ENCODE results near the gene B3GNT7.
"Not testable (repeated sequence)": the region's sequence is repeated elsewhere in the genome, so short reads cannot be mapped to it uniquely, and the experiment has no call there.

Gene B3GNT7

DNA sequence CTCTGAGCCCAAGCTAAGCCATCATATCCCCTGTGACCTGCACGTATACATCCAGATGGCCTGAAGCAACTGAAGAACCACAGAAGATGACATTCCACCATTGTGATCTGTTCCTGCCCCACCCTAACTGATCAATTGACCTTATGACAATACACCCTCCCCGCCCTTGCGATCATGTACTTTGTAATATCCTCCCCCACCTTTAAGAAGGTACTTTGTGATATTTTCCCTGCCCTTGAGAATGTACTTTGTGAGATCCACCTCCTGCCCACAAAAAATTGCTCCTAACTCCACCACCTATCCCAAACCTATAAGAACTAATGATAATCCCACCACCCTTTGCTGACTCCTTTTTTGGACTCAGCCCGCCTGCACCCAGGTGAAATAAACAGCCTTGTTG, 34.9 kb downstream of the B3GNT7 start:
- DNase-seq: not testable (repeated sequence)

DNA sequence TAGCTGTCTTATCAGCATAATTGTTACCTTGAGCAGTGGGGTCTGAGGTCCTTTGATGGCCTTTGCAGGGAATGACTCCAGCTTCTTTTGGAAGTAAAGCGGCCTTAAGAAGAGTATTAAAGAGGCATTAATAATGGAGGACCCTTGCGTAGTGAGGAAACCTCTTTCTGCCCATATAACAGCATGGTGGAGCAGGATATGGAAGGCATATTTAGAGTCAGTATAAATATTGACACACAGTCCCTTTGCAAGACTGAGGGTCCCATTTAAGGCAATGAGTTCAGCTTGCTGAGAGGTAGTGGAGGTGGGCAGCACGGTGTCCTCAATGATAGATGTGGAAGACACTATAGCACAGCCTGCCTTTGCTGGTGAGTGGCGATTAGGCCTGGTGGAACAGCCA, 36.1 kb downstream of the B3GNT7 start:
- no peak for DNase-seq

- no peak for DNase-seq
These were observed 38.5 kb downstream of the B3GNT7 start for GRCh38 chr2:231433990-231434389.

DNA sequence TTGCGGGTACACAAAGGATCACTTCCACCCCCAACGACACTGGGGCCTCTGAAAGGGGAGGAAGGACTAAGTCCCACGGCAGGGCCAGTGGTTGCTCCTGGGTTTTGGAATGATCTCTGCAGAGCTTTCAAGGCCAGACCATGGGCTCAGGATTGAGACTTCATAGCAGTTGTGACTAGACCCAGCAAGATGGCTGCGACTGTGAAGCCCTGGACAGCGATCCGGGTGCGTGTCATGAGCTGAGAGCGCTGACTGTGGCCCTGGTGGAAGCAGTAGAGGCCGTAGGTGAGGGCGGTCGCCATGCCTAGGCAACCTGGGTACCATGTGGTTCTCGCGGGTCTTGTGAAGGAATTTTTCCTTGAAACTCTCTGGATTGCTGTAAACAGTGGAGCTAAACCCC, 41.4 kb downstream of the B3GNT7 start:
- no peak for DNase-seq

- no peak for DNase-seq
These were observed 54.1 kb downstream of the B3GNT7 start for GRCh38 chr2:231449503-231450054.

DNA sequence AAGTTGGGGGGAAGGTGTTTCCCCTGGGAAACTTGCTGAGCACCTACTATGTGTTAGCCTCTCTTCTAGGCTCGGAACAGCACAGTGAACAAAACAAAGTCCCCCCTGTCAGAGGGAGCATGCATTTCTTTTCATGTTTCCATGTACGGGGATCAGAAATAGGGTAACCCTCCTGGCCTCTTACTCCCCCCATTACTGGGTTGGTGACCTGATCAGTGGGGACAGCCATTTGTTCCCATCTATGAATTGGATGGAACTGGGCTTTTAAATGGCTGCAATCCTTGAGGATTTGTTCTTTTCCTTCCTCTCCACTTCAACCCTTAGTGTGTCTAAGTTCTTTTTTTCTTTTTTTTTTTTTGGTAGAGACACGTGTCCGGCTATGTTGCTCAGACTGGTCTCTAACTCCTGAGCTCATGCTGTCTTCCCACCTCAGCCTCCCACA, 55.1 kb downstream of the B3GNT7 start:
- DNase-seq: no peak

Data from KG1 (cell line).